Aorta (tissue), 5 donors: ENCODE measurements around the gene TMEM123. TPM values are rescaled to one million over a fixed set of nuclear protein-coding genes. Genes with fewer than 3 reads are reported as not detected.

Experiments used
- ATAC-seq: fragments of 200-7000 bp; cut with Tn5 transposase; one replicate; pipeline ENCODE4 v1.9.1; 2022; ENCODE audit warnings: moderate library complexity; ENCODE audit not compliant: low FRiP score
- DNase-seq, 2 donors: peaks; one replicate each; pipeline ENCODE4 v3.0.0-alpha.2; 2020
- H3K27ac ChIP-seq, 2 donors: one replicate each; pipeline ENCODE4 v1.5.1; 2013; ENCODE audit warnings: low read length in 2 of 2, mild to moderate bottlenecking in 2 of 2, moderate library complexity in 2 of 2, control low read depth in 1 of 2, inconsistent platforms in 1 of 2, low read depth in 1 of 2
- H3K27me3 ChIP-seq, 2 donors: one replicate each; pipeline ENCODE4 v1.6.1; 2013; ENCODE audit warnings: control low read depth in 1 of 2, low read length in 1 of 2, mild to moderate bottlenecking in 1 of 2, moderate library complexity in 1 of 2; ENCODE audit not compliant: insufficient read depth in 2 of 2, control insufficient read depth in 1 of 2
- H3K36me3 ChIP-seq, 2 donors: one replicate each; pipeline ENCODE4 v1.6.1; 2013; ENCODE audit warnings: control low read depth in 1 of 2, low read length in 1 of 2, mild to moderate bottlenecking in 1 of 2; ENCODE audit not compliant: insufficient read depth in 2 of 2, control insufficient read depth in 1 of 2
- H3K4me1 ChIP-seq, 2 donors: one replicate each; pipeline ENCODE4 v1.6.1; 2013; ENCODE audit warnings: low read length in 2 of 2, control low read depth in 1 of 2, mild to moderate bottlenecking in 1 of 2, moderate library complexity in 1 of 2; ENCODE audit not compliant: insufficient read depth in 2 of 2, control insufficient read depth in 1 of 2
- H3K4me3 ChIP-seq, 2 donors: one replicate each; pipeline ENCODE4 v1.5.1; 2013; ENCODE audit warnings: low read length in 2 of 2, control low read depth in 1 of 2, mild to moderate bottlenecking in 1 of 2
- H3K9me3 ChIP-seq: one replicate; pipeline ENCODE4 v1.6.1; 2013; ENCODE audit warnings: mild to moderate bottlenecking, low read length; ENCODE audit not compliant: control insufficient read depth
- WGBS, 2 donors: extraction: QIAGEN DNeasy Blood & Tissue Kit; methylation state at CpG; one replicate each; pipeline ENCODE4 v1.1.7; 2013; 5-methylcytosine and 5-hydroxymethylcytosine counted together
- intact Hi-C, 2 donors: fragments of 100-400 bp; cut with DNase I; formaldehyde crosslinking; loops; one replicate each; pipeline versions ENCODE4 v1.14.2 to v1.15.0; 2022
- polyA plus RNA-seq, 2 donors: library from polyadenylated mRNA; stranded (reverse); fragments of 200-250 nt; gene quantifications; one replicate each; pipeline ENCODE4 v1.2.3, GENCODE V29; 2013
- total RNA-seq, 2 donors: library from RNA; stranded (reverse); fragmentation: NEBNext Ultra II Directional; extraction: Animal tissue kit (Norgen Biotek cat#: 25700); gene quantifications; one replicate each; pipeline ENCODE4 v1.2.1, GENCODE V29; 2021
- donor health status: healthy with polysubstance abuse.
- donor health status: Bipolar disorder and iron deficiency.
- donor health status: DM: no; HTN: no; CAD: no.
- donor health status: DM: no; HTN: no; CAD: no.
- donor health status: DM: yes; HTN: yes; CAD: no.

Gene TMEM123
- total and polyA plus RNA-seq, 4 donors = 42.1 to 116 (median 79.2) TPM

DNA sequence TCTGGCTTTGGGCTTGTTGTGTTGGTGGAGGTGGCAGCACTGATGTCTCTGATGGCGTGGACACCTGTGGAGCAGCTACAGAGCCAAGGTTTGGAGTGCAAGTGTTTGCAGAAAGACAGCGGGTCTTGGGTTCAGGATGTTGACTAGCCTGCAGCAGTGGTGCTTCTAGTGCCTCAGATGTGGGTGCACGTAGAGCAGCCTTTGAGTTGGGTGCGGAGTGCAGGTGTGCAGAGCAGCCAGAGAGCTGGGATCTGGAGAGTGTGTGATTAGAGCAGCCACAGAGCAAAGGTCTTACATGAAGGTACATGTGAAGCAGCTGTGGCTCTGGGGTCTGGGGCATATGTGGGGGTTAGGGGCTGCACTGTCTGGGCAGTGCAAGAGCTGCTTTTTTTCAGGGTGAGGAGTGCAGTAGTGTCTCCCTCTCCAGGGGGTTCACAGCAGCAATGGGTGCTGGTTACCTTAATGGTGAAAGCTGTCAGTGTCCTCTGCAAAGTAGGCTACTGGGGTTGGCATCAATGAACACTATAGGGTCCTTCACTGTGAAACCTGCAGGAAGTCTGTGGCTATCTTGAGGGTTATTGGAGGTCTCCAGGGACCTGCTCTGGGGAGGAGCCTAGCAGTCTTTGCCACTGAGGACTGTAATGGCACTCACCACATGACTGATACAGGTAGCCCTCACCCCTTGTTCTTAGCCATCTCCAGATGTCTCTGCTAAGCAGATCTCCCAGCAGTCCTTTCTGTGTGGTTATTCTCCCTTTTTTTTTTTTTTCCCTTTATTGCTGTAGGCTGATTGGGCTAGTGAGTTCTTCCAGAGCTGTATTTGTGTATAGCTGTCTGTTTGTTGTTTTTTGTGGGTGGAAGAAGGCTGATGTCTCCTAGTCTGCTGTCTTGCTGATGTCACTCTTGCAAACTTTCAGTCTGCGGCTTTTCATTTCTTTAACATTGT lies 91.2 kb downstream of the TMEM123 start:
- H3K36me3 ChIP-seq = peaks cover 0 to 7% of the 10 kb centered on the region in 2 donors
- no peak overlapping the region for H3K27ac ChIP-seq
- no peak overlapping the region for H3K4me3 ChIP-seq
- 98 to 99% methylated on average over 5 of the region's 5 CpGs for WGBS, 2 donors
- no peaks in the 10 kb centered on the region for H3K4me1 ChIP-seq
- no peaks in the 10 kb centered on the region for H3K27me3 ChIP-seq
- DNase-seq (no peak), ATAC-seq (peak; percentile 50)
- intact Hi-C loops = no loop called here
- no peaks in the 10 kb centered on the region for H3K9me3 ChIP-seq

- H3K4me1 ChIP-seq = no peaks in the 10 kb centered on the region
- peaks cover 0 to 5% of the 10 kb centered on the region in 2 donors for H3K36me3 ChIP-seq
- WGBS, 2 donors = 76 to 80% methylated on average over 3 of the region's 3 CpGs
- intact Hi-C loops = no loop called here
- H3K27ac ChIP-seq = no peak overlapping the region
- ATAC-seq (no peak), DNase-seq (no peak)
- H3K27me3 ChIP-seq = no peaks in the 10 kb centered on the region
- H3K4me3 ChIP-seq = no peak overlapping the region
- no peaks in the 10 kb centered on the region for H3K9me3 ChIP-seq
Measured at GRCh38 chr11:102360681-102361080, 91.9 kb downstream of the TMEM123 start.

- Histone ChIP-seq H3K9me3 (no peaks in the 10 kb centered on the region), H3K4me3 (no peak overlapping the region), H3K27me3 (no peaks in the 10 kb centered on the region), H3K4me1 (no peaks in the 10 kb centered on the region), H3K36me3 (peaks cover 0 to 2% of the 10 kb centered on the region in 2 donors), H3K27ac (no peak overlapping the region)
- 81 to 98% methylated on average over 3 of the region's 3 CpGs for WGBS, 2 donors
- no peak for ATAC-seq
- intact Hi-C loops = no loop called here
- DNase-seq = no peak
Measured at GRCh38 chr11:102359372-102359771, 93.2 kb downstream of the TMEM123 start.

- DNase-seq = no peak
- Histone ChIP-seq H3K4me1 (no peaks in the 10 kb centered on the region), H3K36me3 (peaks cover 0 to 2% of the 10 kb centered on the region in 2 donors)
Measured at GRCh38 chr11:102357116-102357515, 95.4 kb downstream of the TMEM123 start.

DNA sequence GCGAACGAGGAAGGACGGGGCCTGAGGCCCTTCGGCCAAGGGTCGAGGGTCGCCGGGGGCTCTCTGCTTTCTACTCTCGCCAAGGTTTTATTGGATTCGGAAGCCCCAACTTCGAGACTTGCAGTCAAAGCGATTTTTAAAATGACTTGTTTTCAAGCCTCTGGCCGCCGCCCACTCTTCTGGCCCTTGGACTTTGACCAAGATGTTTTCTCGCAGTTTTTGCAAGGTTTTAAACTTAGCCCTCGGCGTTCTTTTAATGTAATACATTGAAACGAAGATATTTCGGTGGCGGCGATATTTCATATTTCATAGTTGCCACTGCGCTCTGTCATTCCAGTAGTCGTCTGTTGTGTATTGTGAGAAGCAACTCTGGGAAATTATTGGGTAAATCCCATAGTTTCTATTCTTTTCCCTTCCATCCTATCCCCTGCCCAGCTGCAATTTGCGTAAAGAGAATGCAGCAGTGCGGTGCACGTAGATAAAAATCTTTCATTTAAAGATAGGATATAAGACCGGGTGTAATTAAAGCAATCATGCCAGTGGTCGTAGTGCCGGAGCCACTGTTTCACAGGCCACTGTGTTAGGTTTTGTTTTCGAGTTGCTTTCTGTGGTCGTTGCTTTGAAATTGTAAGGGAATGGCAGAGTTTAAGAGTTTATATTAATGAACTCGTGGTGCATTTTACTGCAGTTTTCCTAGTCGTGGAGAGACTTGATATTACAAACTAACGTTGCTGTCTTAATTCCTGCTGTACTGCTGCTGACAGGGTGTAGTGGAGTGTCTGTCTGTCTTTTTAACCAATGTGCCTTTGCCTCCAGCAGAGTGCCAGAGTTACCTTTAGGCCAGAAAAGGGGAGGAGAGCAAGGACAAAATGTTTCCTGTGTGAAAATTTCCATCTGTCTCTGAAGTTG lies 104.8 kb downstream of the TMEM123 start:
- Histone ChIP-seq H3K4me1 (peaks cover 0 to 2% of the 10 kb centered on the region in 2 donors), H3K27me3 (no peaks in the 10 kb centered on the region), H3K4me3 (peak overlapping the region; percentile 97 to 100), H3K27ac (peak overlapping the region; percentile 82 to 97), H3K9me3 (no peaks in the 10 kb centered on the region), H3K36me3 (no peaks in the 10 kb centered on the region)
- intact Hi-C loops = loop anchor here (5.0 to 10.0 kb wide), 2 partner anchors 60 to 147 kb away; no protein-coding TSS in a partner anchor
- DNase-seq = peak in 1 of 2 donors; percentile 44
- ATAC-seq = peak; percentile 32
- WGBS, 2 donors = 0% methylated on average over 33 of the region's 33 CpGs

More at GRCh38 chr11:102357116-102357515, 95.4 kb downstream of the TMEM123 start:
- intact Hi-C loops = no loop called here
- no peaks in the 10 kb centered on the region for H3K9me3 ChIP-seq
- no peak overlapping the region for H3K4me3 ChIP-seq
- no peak for ATAC-seq
- H3K27ac ChIP-seq = no peak overlapping the region
- H3K27me3 ChIP-seq = no peaks in the 10 kb centered on the region

GRCh38 chr11:102346748-102347461 lies 105.7 kb downstream of the TMEM123 start, which contains the start of gene BIRC2:
Gene BIRC2 (plus strand): TSS chr11:102347214. CDS start chr11:102349855, 2,641 bp downstream.
- H3K36me3 ChIP-seq = no peaks in the 10 kb centered on the region
- H3K27ac ChIP-seq = peak within 1 kb of the TSS; percentile 82 to 97
- DNase-seq (peak; percentile 96 to 99), ATAC-seq (peak; percentile 99)
- peaks cover 0 to 2% of the 10 kb centered on the region in 2 donors for H3K4me1 ChIP-seq
- H3K4me3 ChIP-seq = peak within 1 kb of the TSS; percentile 97 to 100
- 0 to 1% methylated on average over 77 of the region's 77 CpGs for WGBS, 2 donors
- intact Hi-C loops = loop anchor here (5.0 to 10.0 kb wide), 2 partner anchors 60 to 148 kb away; no protein-coding TSS in a partner anchor
- H3K9me3 ChIP-seq = no peaks in the 10 kb centered on the region
- no peaks in the 10 kb centered on the region for H3K27me3 ChIP-seq

DNA sequence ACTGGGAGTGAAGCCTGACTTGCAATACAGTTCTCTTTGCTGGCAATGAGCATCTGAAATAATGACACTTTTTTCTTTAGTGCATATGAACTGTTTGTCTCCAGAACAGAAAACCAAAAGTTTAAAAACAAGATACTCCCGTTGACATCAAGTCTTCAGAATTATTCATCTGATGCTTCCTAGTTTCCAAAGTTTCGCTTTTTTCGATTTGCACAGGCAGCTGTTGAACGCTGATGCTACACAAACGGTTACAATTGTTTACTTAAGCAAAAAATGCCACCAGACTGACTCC lies 106.2 kb downstream of the TMEM123 start:
- 0 to 1% methylated on average over 5 of the region's 5 CpGs for WGBS, 2 donors
- no peaks in the 10 kb centered on the region for H3K27me3 ChIP-seq
- ATAC-seq (no peak), DNase-seq (no peak)
- H3K4me1 ChIP-seq = peaks cover 0 to 2% of the 10 kb centered on the region in 2 donors
- H3K9me3 ChIP-seq = no peaks in the 10 kb centered on the region
- H3K27ac ChIP-seq = peak overlapping the region; percentile 82 to 91
- intact Hi-C loops = loop anchor here (5.0 to 10.0 kb wide), 2 partner anchors 59 to 148 kb away; no protein-coding TSS in a partner anchor
- H3K4me3 ChIP-seq = peak overlapping the region; percentile 38 to 97
- no peaks in the 10 kb centered on the region for H3K36me3 ChIP-seq
